WERI-Rb-1 (cell line): ENCODE results near the gene SPATA9.
"Not testable (repeated sequence)": the region's sequence is repeated elsewhere in the genome, so short reads cannot be mapped to it uniquely, and the experiment has no call there.

Experiments used
- DNase-seq: peaks from one replicate; pipeline ENCODE4 v3.0.0-alpha.2; 2020
- H3K27ac ChIP-seq: fragments of 250-450 bp; sonication (Bioruptor Pico); 2 replicates; pipeline ENCODE4 v1.5.1; 2020; ENCODE audit warnings: mild to moderate bottlenecking, moderate library complexity
- H3K27me3 ChIP-seq: fragments of 250-450 bp; sonication (Bioruptor Pico); 2 replicates; pipeline ENCODE4 v1.5.1; 2021; ENCODE audit warnings: mild to moderate bottlenecking, low read depth, moderate library complexity; ENCODE audit not compliant: insufficient read depth, severe bottlenecking
- H3K36me3 ChIP-seq: fragments of 250-450 bp; sonication (Bioruptor Pico); 2 replicates; pipeline ENCODE4 v1.5.1; 2020; ENCODE audit warnings: mild to moderate bottlenecking, moderate library complexity
- H3K4me3 ChIP-seq: 2 replicates; pipeline ENCODE4 v1.5.1; 2011; ENCODE audit warnings: low read depth, mild to moderate bottlenecking, control low read depth, low read length
- H3K9me3 ChIP-seq: fragments of 250-450 bp; sonication (Bioruptor Pico); 2 replicates; pipeline ENCODE4 v1.5.1; 2021; ENCODE audit warnings: mild to moderate bottlenecking, moderate library complexity; ENCODE audit not compliant: severe bottlenecking
- CTCF ChIP-seq: IDR thresholded peaks from 2 replicates; pipeline ENCODE4 v1.5.1; 2011; ENCODE audit warnings: low read depth, mild to moderate bottlenecking, control low read depth, inconsistent platforms, low read length

SPATA9 gene

GRCh38 chr5:95644351-95645042 lies 38.3 kb downstream of the SPATA9 start:
- Histone ChIP-seq H3K27me3 (no peaks in the 10 kb centered on the region), H3K4me3 (no peak overlapping the region), H3K36me3 (no peaks in the 10 kb centered on the region), H3K9me3 (no peaks in the 10 kb centered on the region), H3K27ac (no peak overlapping the region)
- peak; percentile 62 for TF ChIP-seq CTCF
- peak; percentile 48 for DNase-seq

- H3K36me3 ChIP-seq = no peaks in the 10 kb centered on the region
- DNase-seq = no peak
- no peaks in the 10 kb centered on the region for H3K9me3 ChIP-seq
- H3K27me3 ChIP-seq = no peaks in the 10 kb centered on the region
- no peak for TF ChIP-seq CTCF
- no peak overlapping the region for H3K4me3 ChIP-seq
- H3K27ac ChIP-seq = no peak overlapping the region
Measured at GRCh38 chr5:95643152-95643551, 39.6 kb downstream of the SPATA9 start.

GRCh38 chr5:95641741-95642220 lies 41.0 kb downstream of the SPATA9 start:
- TF ChIP-seq CTCF = no peak
- Histone ChIP-seq H3K27me3 (no peaks in the 10 kb centered on the region), H3K4me3 (no peak overlapping the region), H3K36me3 (no peaks in the 10 kb centered on the region), H3K27ac (no peak overlapping the region), H3K9me3 (no peaks in the 10 kb centered on the region)
- DNase-seq = no peak

- Histone ChIP-seq H3K27me3 (no peaks in the 10 kb centered on the region), H3K36me3 (no peaks in the 10 kb centered on the region), H3K27ac (no peak overlapping the region), H3K4me3 (no peak overlapping the region), H3K9me3 (no peaks in the 10 kb centered on the region)
- DNase-seq = no peak
- no peak for TF ChIP-seq CTCF
Measured at GRCh38 chr5:95638632-95639031, 44.2 kb downstream of the SPATA9 start.

GRCh38 chr5:95634081-95634480 lies 48.7 kb downstream of the SPATA9 start:
- TF ChIP-seq CTCF = no peak
- Histone ChIP-seq H3K4me3 (no peak overlapping the region), H3K27me3 (no peaks in the 10 kb centered on the region), H3K36me3 (no peaks in the 10 kb centered on the region), H3K9me3 (no peaks in the 10 kb centered on the region), H3K27ac (no peak overlapping the region)
- no peak for DNase-seq

- DNase-seq = no peak
- Histone ChIP-seq H3K27ac (no peak overlapping the region), H3K27me3 (no peaks in the 10 kb centered on the region), H3K9me3 (no peaks in the 10 kb centered on the region), H3K36me3 (no peaks in the 10 kb centered on the region), H3K4me3 (no peak overlapping the region)
- TF ChIP-seq CTCF = no peak
Measured at GRCh38 chr5:95633671-95634070, 49.1 kb downstream of the SPATA9 start.

GRCh38 chr5:95632942-95633341 lies 49.8 kb downstream of the SPATA9 start:
- not testable (repeated sequence) for H3K27ac ChIP-seq, H3K4me3 ChIP-seq, DNase-seq, H3K27me3 ChIP-seq, H3K36me3 ChIP-seq, H3K9me3 ChIP-seq
